ENCODE measurements around the gene SEC16A.
A peak's percentile ranks its signal among the peaks of the same experiment; 100 is the strongest.

Gene SEC16A

DNA sequence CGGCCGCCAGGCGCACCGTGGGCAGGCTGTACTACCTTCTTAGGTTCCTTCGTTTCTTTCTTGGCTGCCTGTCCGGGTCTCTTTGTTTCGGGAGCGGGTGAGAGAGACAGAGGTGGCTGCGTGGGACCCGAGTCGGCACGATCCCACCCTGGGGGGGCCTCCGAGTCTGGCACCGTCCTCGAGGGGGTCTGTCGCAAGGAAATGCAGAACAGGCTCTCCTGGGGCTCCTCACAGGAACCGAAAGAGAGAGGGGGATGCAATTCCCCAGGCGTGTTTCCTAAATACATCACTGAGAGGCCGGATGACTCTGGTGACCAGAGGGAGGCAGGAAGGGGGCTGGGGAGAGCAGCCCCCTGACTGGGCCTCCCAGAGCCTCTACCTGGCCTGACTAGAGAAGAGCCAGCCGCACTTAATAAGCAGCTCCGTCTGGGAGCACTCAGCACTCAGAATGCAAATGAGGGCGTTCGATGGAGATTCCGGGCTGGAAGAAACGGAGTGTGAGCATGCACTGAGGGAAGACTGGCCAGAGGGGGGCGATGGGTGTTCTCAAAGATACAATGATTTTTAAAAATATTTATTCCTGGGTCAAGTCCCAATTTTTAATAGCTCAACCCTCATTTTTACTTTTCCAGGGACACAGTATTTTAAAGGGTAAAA is 31.5 kb downstream of the SEC16A start:
- no peaks in the 10 kb centered on the region for H3K9me3 Mint-ChIP-seq
- H3K36me3 Mint-ChIP-seq (ENCODE audit: insufficient read depth) = peaks cover 67% of the 10 kb centered on the region
- H3K4me1 Mint-ChIP-seq = peaks cover 5% of the 10 kb centered on the region
- H3K4me3 Mint-ChIP-seq = no peak overlapping the region
- ATAC-seq (replicated peaks; ENCODE audit: extremely low read depth, poor library complexity, severe bottlenecking) (no peak), DNase-seq (ENCODE audit: low spot score in 2 of 2) (no peak)
- no peak overlapping the region for H3K27ac Mint-ChIP-seq (ENCODE audit: low read depth)
- no peaks in the 10 kb centered on the region for H3K27me3 Mint-ChIP-seq

GRCh38 chr9:136448655-136449054 is 34.2 kb downstream of the SEC16A start:
- DNase-seq (ENCODE audit: low spot score in 2 of 2) = no peak
- Mint-ChIP-seq H3K27ac (ENCODE audit: low read depth) (peak overlapping the region; percentile 41), H3K4me3 (no peak overlapping the region)

GRCh38 chr9:136447173-136447778 is 35.6 kb downstream of the SEC16A start:
- DNase-seq (ENCODE audit: low spot score in 2 of 2) = no peak
- no peaks in the 10 kb centered on the region for H3K27me3 Mint-ChIP-seq
- H3K27ac Mint-ChIP-seq (ENCODE audit: low read depth) = no peak overlapping the region
- H3K4me3 Mint-ChIP-seq = no peak overlapping the region
- no peaks in the 10 kb centered on the region for H3K9me3 Mint-ChIP-seq
- H3K4me1 Mint-ChIP-seq = peaks cover 5% of the 10 kb centered on the region
- no peak for ATAC-seq (replicated peaks; ENCODE audit: extremely low read depth, poor library complexity, severe bottlenecking)
- peaks cover 69% of the 10 kb centered on the region for H3K36me3 Mint-ChIP-seq (ENCODE audit: insufficient read depth)

More at GRCh38 chr9:136448655-136449054, 34.2 kb downstream of the SEC16A start:
- H3K27me3 Mint-ChIP-seq = no peaks in the 10 kb centered on the region
- peaks cover 5% of the 10 kb centered on the region for H3K4me1 Mint-ChIP-seq
- H3K9me3 Mint-ChIP-seq = no peaks in the 10 kb centered on the region
- H3K36me3 Mint-ChIP-seq (ENCODE audit: insufficient read depth) = peaks cover 76% of the 10 kb centered on the region
- ATAC-seq (replicated peaks; ENCODE audit: extremely low read depth, poor library complexity, severe bottlenecking) = no peak

- ATAC-seq (replicated peaks; ENCODE audit: extremely low read depth, poor library complexity, severe bottlenecking) (no peak), DNase-seq (ENCODE audit: low spot score in 2 of 2) (no peak)
- peaks cover 5% of the 10 kb centered on the region for H3K4me1 Mint-ChIP-seq
- no peaks in the 10 kb centered on the region for H3K27me3 Mint-ChIP-seq
- H3K36me3 Mint-ChIP-seq (ENCODE audit: insufficient read depth) = peaks cover 66% of the 10 kb centered on the region
- no peak overlapping the region for H3K27ac Mint-ChIP-seq (ENCODE audit: low read depth)
- H3K9me3 Mint-ChIP-seq = no peaks in the 10 kb centered on the region
- H3K4me3 Mint-ChIP-seq = no peak overlapping the region
Observed at GRCh38 chr9:136445799-136446198, 37.0 kb downstream of the SEC16A start.

DNA sequence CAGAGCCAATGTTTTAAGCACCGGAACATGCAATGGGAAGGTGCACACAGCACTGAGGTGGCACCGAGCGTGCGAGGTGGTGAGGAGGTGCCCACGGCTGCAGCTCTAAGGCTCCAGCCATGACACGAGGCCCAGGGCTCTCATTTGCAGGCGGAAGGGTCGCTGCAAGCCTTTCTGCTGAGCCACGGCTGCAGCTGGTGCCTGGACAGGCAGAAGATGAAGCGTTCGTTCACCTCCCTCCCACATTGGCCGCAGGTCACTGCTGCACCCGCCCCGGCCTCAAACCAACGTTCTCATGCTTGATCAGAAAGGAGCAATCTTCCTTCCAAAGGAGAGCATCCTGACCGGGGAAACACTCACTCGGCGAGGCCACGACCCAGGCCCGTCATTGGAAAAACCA is 38.7 kb downstream of the SEC16A start:
- Mint-ChIP-seq H3K36me3 (ENCODE audit: insufficient read depth) (peaks cover 57% of the 10 kb centered on the region), H3K9me3 (no peaks in the 10 kb centered on the region), H3K4me3 (no peak overlapping the region), H3K4me1 (peaks cover 5% of the 10 kb centered on the region), H3K27ac (ENCODE audit: low read depth) (no peak overlapping the region), H3K27me3 (no peaks in the 10 kb centered on the region)
- DNase-seq (ENCODE audit: low spot score in 2 of 2) (no peak), ATAC-seq (replicated peaks; ENCODE audit: extremely low read depth, poor library complexity, severe bottlenecking) (no peak)

GRCh38 chr9:136443687-136444086 is 39.2 kb downstream of the SEC16A start:
- Mint-ChIP-seq H3K36me3 (ENCODE audit: insufficient read depth) (peaks cover 57% of the 10 kb centered on the region), H3K4me1 (peaks cover 5% of the 10 kb centered on the region), H3K27me3 (no peaks in the 10 kb centered on the region), H3K4me3 (no peak overlapping the region), H3K27ac (ENCODE audit: low read depth) (no peak overlapping the region), H3K9me3 (no peaks in the 10 kb centered on the region)
- DNase-seq (ENCODE audit: low spot score in 2 of 2) (no peak), ATAC-seq (replicated peaks; ENCODE audit: extremely low read depth, poor library complexity, severe bottlenecking) (no peak)

- no peak for ATAC-seq (replicated peaks; ENCODE audit: extremely low read depth, poor library complexity, severe bottlenecking)
- Mint-ChIP-seq H3K27ac (ENCODE audit: low read depth) (peak overlapping the region; percentile 35), H3K27me3 (no peaks in the 10 kb centered on the region), H3K36me3 (ENCODE audit: insufficient read depth) (peaks cover 51% of the 10 kb centered on the region), H3K4me3 (no peak overlapping the region), H3K9me3 (no peaks in the 10 kb centered on the region), H3K4me1 (peaks cover 9% of the 10 kb centered on the region)
- DNase-seq (ENCODE audit: low spot score in 2 of 2) = no peak
Observed at GRCh38 chr9:136443087-136443486, 39.8 kb downstream of the SEC16A start.

- peak overlapping the region; percentile 35 for H3K27ac Mint-ChIP-seq (ENCODE audit: low read depth)
- no peak overlapping the region for H3K4me3 Mint-ChIP-seq
- ATAC-seq (replicated peaks; ENCODE audit: extremely low read depth, poor library complexity, severe bottlenecking) (no peak), DNase-seq (ENCODE audit: low spot score in 2 of 2) (no peak)
- H3K36me3 Mint-ChIP-seq (ENCODE audit: insufficient read depth) = peaks cover 43% of the 10 kb centered on the region
- no peaks in the 10 kb centered on the region for H3K27me3 Mint-ChIP-seq
- H3K9me3 Mint-ChIP-seq = no peaks in the 10 kb centered on the region
- peaks cover 15% of the 10 kb centered on the region for H3K4me1 Mint-ChIP-seq
Observed at GRCh38 chr9:136442265-136442664, 40.6 kb downstream of the SEC16A start.

- H3K9me3 Mint-ChIP-seq = no peaks in the 10 kb centered on the region
- no peak overlapping the region for H3K27ac Mint-ChIP-seq (ENCODE audit: low read depth)
- peaks cover 19% of the 10 kb centered on the region for H3K4me1 Mint-ChIP-seq
- peaks cover 39% of the 10 kb centered on the region for H3K36me3 Mint-ChIP-seq (ENCODE audit: insufficient read depth)
- no peaks in the 10 kb centered on the region for H3K27me3 Mint-ChIP-seq
- no peak for DNase-seq (ENCODE audit: low spot score in 2 of 2)
- H3K4me3 Mint-ChIP-seq = no peak overlapping the region
- no peak for ATAC-seq (replicated peaks; ENCODE audit: extremely low read depth, poor library complexity, severe bottlenecking)
Observed at GRCh38 chr9:136441681-136442245, 41.1 kb downstream of the SEC16A start.

GRCh38 chr9:136441191-136441680 is 41.6 kb downstream of the SEC16A start:
- no peaks in the 10 kb centered on the region for H3K9me3 Mint-ChIP-seq
- peaks cover 20% of the 10 kb centered on the region for H3K4me1 Mint-ChIP-seq
- H3K27ac Mint-ChIP-seq (ENCODE audit: low read depth) = no peak overlapping the region
- peak overlapping the region; percentile 51 for H3K4me3 Mint-ChIP-seq
- no peaks in the 10 kb centered on the region for H3K27me3 Mint-ChIP-seq
- DNase-seq (ENCODE audit: low spot score in 2 of 2) (no peak), ATAC-seq (replicated peaks; ENCODE audit: extremely low read depth, poor library complexity, severe bottlenecking) (no peak)
- peaks cover 39% of the 10 kb centered on the region for H3K36me3 Mint-ChIP-seq (ENCODE audit: insufficient read depth)

DNA sequence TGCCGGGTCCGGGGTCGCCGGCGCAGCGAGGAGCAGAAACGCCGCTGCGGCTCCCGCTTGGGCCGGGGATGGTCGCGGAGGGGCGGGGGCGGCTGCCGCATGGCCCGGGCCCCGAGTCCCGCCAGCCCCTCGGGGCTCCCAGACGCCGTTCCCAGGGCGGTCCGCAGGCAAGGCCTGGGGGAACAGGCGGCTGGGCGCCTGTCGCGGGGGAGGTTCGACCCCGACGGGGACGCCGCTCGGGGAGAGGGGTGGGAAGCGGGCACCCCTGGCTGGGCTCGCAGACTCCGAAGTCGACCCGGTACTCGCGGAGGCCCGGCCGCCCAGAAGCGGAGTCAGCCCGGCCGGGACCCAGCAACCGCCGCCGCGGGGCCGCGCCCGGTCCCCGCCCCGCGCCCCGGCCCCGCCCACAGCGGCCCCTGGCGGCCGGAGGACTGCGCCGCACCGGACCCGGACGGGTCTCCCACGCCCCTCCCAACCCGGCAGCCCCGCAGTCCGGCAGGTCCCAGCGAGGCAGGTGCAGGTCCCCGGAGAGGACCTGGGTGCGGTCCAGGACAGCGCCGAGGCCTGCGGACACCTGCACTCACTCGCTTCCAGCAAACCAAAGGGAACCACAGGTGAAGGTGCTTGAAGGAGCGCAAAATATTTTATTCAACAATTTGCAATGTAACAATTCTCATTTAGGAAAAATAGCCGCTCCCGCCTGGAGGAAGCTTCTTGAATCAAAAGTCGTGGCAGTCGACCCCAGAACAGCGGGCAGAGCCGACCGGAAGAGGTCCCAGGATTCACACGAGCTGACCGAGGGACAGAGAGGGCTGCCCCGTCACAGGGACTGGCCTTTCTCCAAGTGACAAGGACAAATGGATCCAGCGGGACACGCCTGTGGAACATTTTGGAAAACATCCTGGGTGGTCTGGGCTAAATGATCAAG is 43.1 kb downstream of the SEC16A start, which contains the start of gene INPP5E:
Gene INPP5E (minus strand): TSS at position 365 of the 928 bp plus-strand sequence. CDS start 426 bp downstream, outside the sequence.
- H3K4me1 Mint-ChIP-seq = peaks cover 27% of the 10 kb centered on the region
- no peaks in the 10 kb centered on the region for H3K9me3 Mint-ChIP-seq
- DNase-seq (ENCODE audit: low spot score in 2 of 2) = peak; percentile 75 to 80
- peak within 1 kb of the TSS; percentile 85 for H3K4me3 Mint-ChIP-seq
- H3K27me3 Mint-ChIP-seq = no peaks in the 10 kb centered on the region
- peak; percentile 82 for ATAC-seq (replicated peaks; ENCODE audit: extremely low read depth, poor library complexity, severe bottlenecking)
- peaks cover 34% of the 10 kb centered on the region for H3K36me3 Mint-ChIP-seq (ENCODE audit: insufficient read depth)
- peak within 1 kb of the TSS; percentile 76 for H3K27ac Mint-ChIP-seq (ENCODE audit: low read depth)
